ENCODE data around the gene MYL12B.

Gene MYL12B

GRCh38 chr18:3236470-3236869, 25.5 kb upstream of the MYL12B start:
- no peak for DNase-seq

- no peak for DNase-seq
Measured at GRCh38 chr18:3238742-3239141, 23.2 kb upstream of the MYL12B start.

- DNase-seq = no peak
Measured at GRCh38 chr18:3245185-3245564, 16.8 kb upstream of the MYL12B start.

- DNase-seq = peak; percentile 88 to 93
Measured at GRCh38 chr18:3245853-3246634, 15.9 kb upstream of the MYL12B start.

- peak in 1 of 2 donors; percentile 38 for DNase-seq
Measured at GRCh38 chr18:3246635-3247239, 15.2 kb upstream of the MYL12B start.

- DNase-seq = peak; percentile 97 to 98
Measured at GRCh38 chr18:3247240-3248061, 14.5 kb upstream of the MYL12B start, which contains the start of gene MYL12A. TSS of gene MYL12A (plus strand) at chr18:3247801. CDS start at chr18:3253248, 5,447 bp downstream.

GRCh38 chr18:3248062-3248657, 13.8 kb upstream of the MYL12B start:
- peak; percentile 48 to 53 for DNase-seq

GRCh38 chr18:3248658-3249359, 13.1 kb upstream of the MYL12B start:
- DNase-seq = peak; percentile 58 to 62

- no peak for DNase-seq
Measured at GRCh38 chr18:3250237-3251107, 11.5 kb upstream of the MYL12B start.

GRCh38 chr18:3251249-3251962, 10.5 kb upstream of the MYL12B start:
- DNase-seq = no peak

- DNase-seq = no peak
Measured at GRCh38 chr18:3251963-3252277, 10.0 kb upstream of the MYL12B start.

- DNase-seq = no peak
Measured at GRCh38 chr18:3252843-3253242, 9.1 kb upstream of the MYL12B start.

- DNase-seq = no peak
Measured at GRCh38 chr18:3254725-3255124, 7.2 kb upstream of the MYL12B start.

- DNase-seq = no peak
Measured at GRCh38 chr18:3255611-3256165, 6.2 kb upstream of the MYL12B start.

- DNase-seq = peak; percentile 20 to 29
Measured at GRCh38 chr18:3256693-3257626, 5.0 kb upstream of the MYL12B start.

GRCh38 chr18:3257627-3258120, 4.3 kb upstream of the MYL12B start:
- DNase-seq = no peak

- no peak for DNase-seq
Measured at GRCh38 chr18:3260995-3261372, 949 bp upstream of the MYL12B start.

GRCh38 chr18:3262234-3263131, 550 bp downstream of the MYL12B start:
- peak in 1 of 2 donors; percentile 26 for DNase-seq
